ENCODE data around the gene DLEU7. TPM values are rescaled to one million over a fixed set of nuclear protein-coding genes. Genes with fewer than 3 reads are reported as not detected.

The DLEU7 gene
- total RNA-seq, 1 donor from 2014 or later, result 3.3 TPM

GRCh38 chr13:50855681-50856080, 12.2 kb upstream of the DLEU7 start:
- Histone ChIP-seq H3K27ac (no peak overlapping the region), H3K36me3 (no peaks in the 10 kb centered on the region), H3K27me3 (ENCODE audit: low read depth) (no peaks in the 10 kb centered on the region), H3K9me3 (peaks cover 7% of the 10 kb centered on the region), H3K4me3 (no peak overlapping the region), H3K4me1 (no peaks in the 10 kb centered on the region)
- no peak for ATAC-seq
- no peak for TF ChIP-seq CTCF (IDR thresholded peaks at IDR 0.05)
- intact Hi-C loops (cut with DNase I), result no loop called here
- DNase-seq, result no peak

- no peaks in the 10 kb centered on the region for H3K27me3 ChIP-seq (ENCODE audit: low read depth)
- ATAC-seq (peak in 1 of 2 donors; percentile 55), DNase-seq (no peak)
- no peaks in the 10 kb centered on the region for H3K4me1 ChIP-seq
- H3K36me3 ChIP-seq, result no peaks in the 10 kb centered on the region
- intact Hi-C loops (cut with DNase I), result no loop called here
- no peak overlapping the region for H3K4me3 ChIP-seq
- H3K27ac ChIP-seq, result no peak overlapping the region
- no peaks in the 10 kb centered on the region for H3K9me3 ChIP-seq
- no peak for TF ChIP-seq CTCF (IDR thresholded peaks at IDR 0.05)
These were observed 7.0 kb upstream of the DLEU7 start for GRCh38 chr13:50850445-50850844.

- DNase-seq (no peak), ATAC-seq (no peak)
- Histone ChIP-seq H3K36me3 (no peaks in the 10 kb centered on the region), H3K27me3 (ENCODE audit: low read depth) (peaks cover 16% of the 10 kb centered on the region), H3K4me1 (peaks cover 8% of the 10 kb centered on the region), H3K4me3 (no peak overlapping the region), H3K27ac (no peak overlapping the region), H3K9me3 (no peaks in the 10 kb centered on the region)
- intact Hi-C loops (cut with DNase I), result no loop called here
- TF ChIP-seq CTCF (IDR thresholded peaks at IDR 0.05), result no peak
These were observed 4.0 kb upstream of the DLEU7 start for GRCh38 chr13:50847501-50847900.

- peaks cover 8% of the 10 kb centered on the region for H3K4me1 ChIP-seq
- no peak overlapping the region for H3K4me3 ChIP-seq
- ATAC-seq, result no peak
- no peaks in the 10 kb centered on the region for H3K36me3 ChIP-seq
- no peak for TF ChIP-seq CTCF (IDR thresholded peaks at IDR 0.05)
- no peaks in the 10 kb centered on the region for H3K9me3 ChIP-seq
- H3K27me3 ChIP-seq (ENCODE audit: low read depth), result peaks cover 19% of the 10 kb centered on the region
- DNase-seq, result no peak
- intact Hi-C loops (cut with DNase I), result no loop called here
- no peak overlapping the region for H3K27ac ChIP-seq
These were observed 3.5 kb upstream of the DLEU7 start for GRCh38 chr13:50846861-50847475.

- TF ChIP-seq CTCF (IDR thresholded peaks at IDR 0.05), result no peak
- Histone ChIP-seq H3K4me3 (no peak overlapping the region), H3K9me3 (no peaks in the 10 kb centered on the region), H3K4me1 (peaks cover 8% of the 10 kb centered on the region), H3K27me3 (ENCODE audit: low read depth) (peaks cover 19% of the 10 kb centered on the region), H3K36me3 (no peaks in the 10 kb centered on the region), H3K27ac (no peak overlapping the region)
- no peak for DNase-seq
- no peak for ATAC-seq
- intact Hi-C loops (cut with DNase I), result no loop called here
These were observed 1.7 kb upstream of the DLEU7 start for GRCh38 chr13:50845211-50845610.

Measured in lower lobe of right lung (tissue), 2 donors.